Fibroblast of skin of right biceps (primary cell): ENCODE data around the gene MAGI2.

Experiments
- DNase-seq: peaks from one replicate; pipeline ENCODE4 v3.0.0-alpha.2; 2013

MAGI2 gene

GRCh38 chr7:78895393-78895792 lies 558.1 kb downstream of the MAGI2 start:
- DNase-seq = no peak

- DNase-seq = no peak
Measured at GRCh38 chr7:78879206-78879605, 574.3 kb downstream of the MAGI2 start.

GRCh38 chr7:78873117-78873516 lies 580.4 kb downstream of the MAGI2 start:
- DNase-seq = no peak

- no peak for DNase-seq
Measured at GRCh38 chr7:78864339-78864738, 589.1 kb downstream of the MAGI2 start.

GRCh38 chr7:78863281-78863680 lies 590.2 kb downstream of the MAGI2 start:
- no peak for DNase-seq

- peak; percentile 4 for DNase-seq
Measured at GRCh38 chr7:78862411-78862900, 591.0 kb downstream of the MAGI2 start.

GRCh38 chr7:78852951-78853350 lies 600.5 kb downstream of the MAGI2 start:
- DNase-seq = peak; percentile 24

GRCh38 chr7:78850093-78850740 lies 603.2 kb downstream of the MAGI2 start:
- DNase-seq = no peak

GRCh38 chr7:78845155-78845554 lies 608.3 kb downstream of the MAGI2 start:
- no peak for DNase-seq

GRCh38 chr7:78842068-78842467 lies 611.4 kb downstream of the MAGI2 start:
- DNase-seq = no peak

GRCh38 chr7:78835897-78836296 lies 617.6 kb downstream of the MAGI2 start:
- DNase-seq = no peak

- DNase-seq = no peak
Measured at GRCh38 chr7:78828317-78828716, 625.1 kb downstream of the MAGI2 start.

GRCh38 chr7:78803501-78804127 lies 649.9 kb downstream of the MAGI2 start:
- no peak for DNase-seq

GRCh38 chr7:78794101-78794500 lies 659.4 kb downstream of the MAGI2 start:
- DNase-seq = peak; percentile 71

- no peak for DNase-seq
Measured at GRCh38 chr7:78792624-78793023, 660.8 kb downstream of the MAGI2 start.

GRCh38 chr7:78792006-78792405 lies 661.5 kb downstream of the MAGI2 start:
- DNase-seq = no peak

GRCh38 chr7:78788464-78788863 lies 665.0 kb downstream of the MAGI2 start:
- DNase-seq = no peak

GRCh38 chr7:78787854-78788253 lies 665.6 kb downstream of the MAGI2 start:
- DNase-seq = no peak

- DNase-seq = no peak
Measured at GRCh38 chr7:78786055-78786454, 667.4 kb downstream of the MAGI2 start.

GRCh38 chr7:78783179-78783962 lies 670.1 kb downstream of the MAGI2 start:
- DNase-seq = no peak

- no peak for DNase-seq
Measured at GRCh38 chr7:78780560-78780959, 672.9 kb downstream of the MAGI2 start.

GRCh38 chr7:78779788-78780187 lies 673.7 kb downstream of the MAGI2 start:
- no peak for DNase-seq

GRCh38 chr7:78777829-78778228 lies 675.6 kb downstream of the MAGI2 start:
- DNase-seq = peak; percentile 35
